Lower leg skin (tissue), 3 donors: ENCODE results near the gene BABAM2.

Experiments used
- CTCF ChIP-seq, 3 donors: fragments of 450-650 bp; IDR thresholded peaks; one replicate each; pipeline ENCODE4 v1.5.1; 2016; ENCODE audit warnings: antibody characterized with exemption in 3 of 3, mild to moderate bottlenecking in 3 of 3, moderate library complexity in 2 of 3
- POLR2A ChIP-seq, 2 donors: fragments of 450-650 bp; IDR thresholded peaks; one replicate each; pipeline ENCODE4 v1.6.1; 2016 to 2017; ENCODE audit warnings: antibody characterized with exemption in 2 of 2, mild to moderate bottlenecking in 1 of 2, moderate library complexity in 1 of 2

GRCh38 chr2:28134262-28134812 lies 243.8 kb downstream of the BABAM2 start:
- TF ChIP-seq CTCF (IDR thresholded peaks at IDR 0.05), result no peak
- no peak for TF ChIP-seq POLR2A (IDR thresholded peaks at IDR 0.05)
